ENCODE results near the gene WDFY4.

WDFY4 gene

GRCh38 chr10:48748573-48748972 is 63.9 kb downstream of the WDFY4 start:
- no peak for DNase-seq (ENCODE audit: low read depth)

DNA sequence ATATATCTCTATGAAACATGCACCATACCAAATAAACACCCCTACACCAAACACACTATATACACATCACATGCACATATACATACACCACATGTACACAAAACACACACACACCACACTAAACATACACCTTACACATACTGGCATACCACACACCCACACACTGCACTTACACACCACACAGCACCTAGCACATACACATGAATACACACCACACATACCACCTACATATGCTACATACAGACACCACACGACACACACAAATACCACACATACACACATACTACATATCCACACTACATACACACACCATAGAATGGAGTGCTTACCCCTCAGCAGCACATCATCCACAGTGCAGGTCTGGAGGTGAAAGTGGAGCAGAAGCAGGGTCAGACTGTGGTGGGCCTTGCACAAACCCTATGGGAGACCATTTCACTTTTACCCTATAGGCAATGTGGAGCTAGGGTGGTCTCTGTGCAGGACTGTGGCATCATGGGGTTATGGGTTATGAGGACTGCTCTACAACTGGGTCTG is 64.6 kb downstream of the WDFY4 start:
- DNase-seq (ENCODE audit: low read depth) = no peak

- DNase-seq (ENCODE audit: low read depth) = no peak
Observed at GRCh38 chr10:48750019-48750418, 65.3 kb downstream of the WDFY4 start.

GRCh38 chr10:48750991-48751390 is 66.3 kb downstream of the WDFY4 start:
- no peak for DNase-seq (ENCODE audit: low read depth)

GRCh38 chr10:48751730-48752129 is 67.1 kb downstream of the WDFY4 start:
- DNase-seq (ENCODE audit: low read depth) = no peak

- no peak for DNase-seq (ENCODE audit: low read depth)
Observed at GRCh38 chr10:48758411-48758810, 73.7 kb downstream of the WDFY4 start.

GRCh38 chr10:48759113-48759901 is 74.6 kb downstream of the WDFY4 start:
- no peak for DNase-seq (ENCODE audit: low read depth)

DNA sequence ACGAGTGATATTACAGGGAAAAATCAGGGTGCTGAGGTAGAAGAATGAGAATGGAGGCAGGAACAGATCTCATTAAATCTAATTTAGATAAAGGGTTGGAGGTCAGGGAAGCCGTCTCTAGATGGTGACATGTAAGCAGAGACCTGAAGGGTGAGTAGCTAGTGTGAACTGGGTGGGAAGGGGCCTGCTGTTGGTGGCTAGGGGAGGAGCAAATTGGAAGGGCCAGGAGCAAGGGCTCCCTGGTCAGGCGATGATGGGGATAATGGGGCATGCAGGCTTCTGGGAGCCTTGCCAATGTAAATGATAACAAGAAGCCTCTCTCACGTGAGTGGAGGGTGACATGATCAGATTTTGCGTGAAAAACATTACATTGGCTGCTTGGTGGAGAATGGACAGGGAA is 76.3 kb downstream of the WDFY4 start:
- no peak for DNase-seq (ENCODE audit: low read depth)

- no peak for DNase-seq (ENCODE audit: low read depth)
Observed at GRCh38 chr10:48762064-48763042, 77.7 kb downstream of the WDFY4 start.

DNA sequence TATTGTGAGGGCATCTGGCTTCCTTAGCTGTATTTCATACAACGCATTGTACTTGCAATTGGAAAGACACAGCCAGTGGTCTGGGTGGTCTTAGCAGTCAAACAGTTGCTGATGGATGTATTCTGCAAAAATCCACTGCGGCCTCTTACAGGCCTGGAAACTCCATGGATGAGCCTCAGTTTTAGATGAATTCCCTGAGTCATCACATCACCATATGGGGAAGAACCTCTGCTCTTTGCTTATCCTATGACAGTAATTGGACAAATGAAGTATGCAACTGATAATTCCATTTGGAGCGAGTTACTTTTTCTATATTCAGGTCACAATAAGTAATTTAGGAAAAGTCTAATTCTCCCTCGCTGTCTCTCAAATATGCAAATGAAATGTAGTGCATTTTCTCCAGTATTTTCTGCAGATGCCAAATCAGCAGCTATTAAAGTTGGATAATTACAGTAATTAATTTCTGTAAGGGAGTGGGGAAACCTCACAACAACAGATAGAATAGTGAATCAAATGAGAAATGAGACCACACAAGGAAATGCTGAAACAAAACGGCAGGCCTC is 78.8 kb downstream of the WDFY4 start:
- DNase-seq (ENCODE audit: low read depth) = no peak

DNA sequence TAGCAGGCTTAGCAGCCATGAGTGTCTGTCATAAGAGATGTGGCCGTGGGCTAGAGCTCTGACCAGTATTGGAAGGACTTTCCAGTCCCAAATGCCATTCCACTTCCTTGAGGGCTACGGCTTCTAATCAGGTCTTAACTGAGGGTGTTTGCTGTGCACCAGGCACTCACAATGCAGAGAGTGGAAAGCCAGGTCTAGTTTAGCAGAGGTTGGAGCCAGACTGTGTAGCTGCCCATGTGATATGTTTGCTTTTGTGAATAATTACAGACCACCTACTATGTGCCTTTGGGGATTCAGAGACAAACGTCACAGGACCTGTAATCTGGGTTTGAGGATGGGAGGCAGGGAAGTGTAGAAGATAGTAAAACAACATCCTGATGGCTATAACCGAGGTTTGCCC is 79.8 kb downstream of the WDFY4 start:
- no peak for DNase-seq (ENCODE audit: low read depth)

GRCh38 chr10:48765039-48765438 is 80.4 kb downstream of the WDFY4 start:
- DNase-seq (ENCODE audit: low read depth) = no peak

DNA sequence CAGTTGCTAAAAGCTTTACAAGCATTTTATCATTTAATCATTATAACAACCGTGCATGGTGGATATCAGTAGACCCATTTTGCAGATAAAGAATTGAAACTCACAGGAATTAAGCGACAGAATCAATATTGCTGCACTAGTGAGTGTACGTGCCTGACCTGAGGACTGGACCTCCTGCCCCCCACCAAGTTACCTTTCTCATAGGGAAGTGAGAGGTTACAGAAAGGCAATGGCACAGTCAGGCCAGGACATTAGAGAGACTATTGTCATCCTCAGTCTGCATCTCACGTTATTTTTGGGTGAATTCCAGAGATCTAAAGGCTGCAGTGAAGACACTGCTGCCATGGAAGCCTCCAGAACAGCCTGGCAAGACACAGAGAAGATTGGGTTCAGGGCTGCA is 80.9 kb downstream of the WDFY4 start:
- no peak for DNase-seq (ENCODE audit: low read depth)

- no peak for DNase-seq (ENCODE audit: low read depth)
Observed at GRCh38 chr10:48767373-48768143, 82.9 kb downstream of the WDFY4 start.

DNA sequence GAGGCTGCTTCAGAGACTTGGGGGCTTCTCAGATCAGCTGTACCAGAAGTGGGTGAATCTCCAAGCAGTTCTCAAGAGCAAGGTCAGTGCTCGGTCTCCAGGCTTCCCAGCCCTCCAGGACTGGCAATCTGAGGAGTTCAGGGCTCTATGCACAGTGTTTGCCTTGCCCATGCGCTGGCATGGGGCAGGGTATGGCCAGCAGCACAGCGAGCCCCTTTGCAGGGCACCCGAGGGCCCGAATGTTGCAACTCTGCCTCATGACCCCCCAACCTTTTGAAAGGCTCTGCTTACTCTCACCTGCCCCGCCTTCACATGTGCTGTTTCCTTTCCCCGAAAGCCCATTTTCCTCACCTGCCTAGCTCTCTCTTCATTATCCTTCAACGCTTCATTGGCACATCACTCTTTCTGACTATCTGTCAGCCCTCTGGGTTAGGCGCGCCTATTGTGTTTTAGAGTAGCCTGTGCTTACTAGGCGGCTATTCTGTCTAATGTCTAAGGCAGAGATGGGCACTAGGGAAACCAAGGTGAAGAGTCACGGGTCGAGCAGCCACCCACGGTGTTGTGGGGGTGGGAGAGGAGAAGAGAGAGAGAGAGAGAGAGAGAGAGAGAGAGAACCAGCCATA is 83.6 kb downstream of the WDFY4 start:
- DNase-seq (ENCODE audit: low read depth) = no peak

DNA sequence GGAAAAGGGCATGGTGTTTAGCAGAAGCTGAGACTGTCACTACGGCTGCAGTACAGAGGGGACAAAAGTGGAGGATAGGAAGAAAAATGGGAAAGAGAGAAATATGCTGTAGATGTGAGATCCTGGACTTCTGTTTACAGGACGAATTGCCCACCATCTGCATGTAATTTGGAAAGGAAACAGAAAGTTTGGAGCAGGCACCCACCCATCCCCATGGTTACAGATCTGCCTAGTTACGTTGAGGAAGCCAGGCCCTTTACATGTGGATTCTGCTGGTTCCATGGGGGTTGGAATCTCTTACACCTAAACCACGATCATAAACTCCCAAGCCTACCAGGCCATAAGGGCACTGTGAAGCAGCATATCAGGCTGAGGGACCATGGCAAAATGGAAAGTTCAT is 84.3 kb downstream of the WDFY4 start:
- DNase-seq (ENCODE audit: low read depth) = no peak

DNA sequence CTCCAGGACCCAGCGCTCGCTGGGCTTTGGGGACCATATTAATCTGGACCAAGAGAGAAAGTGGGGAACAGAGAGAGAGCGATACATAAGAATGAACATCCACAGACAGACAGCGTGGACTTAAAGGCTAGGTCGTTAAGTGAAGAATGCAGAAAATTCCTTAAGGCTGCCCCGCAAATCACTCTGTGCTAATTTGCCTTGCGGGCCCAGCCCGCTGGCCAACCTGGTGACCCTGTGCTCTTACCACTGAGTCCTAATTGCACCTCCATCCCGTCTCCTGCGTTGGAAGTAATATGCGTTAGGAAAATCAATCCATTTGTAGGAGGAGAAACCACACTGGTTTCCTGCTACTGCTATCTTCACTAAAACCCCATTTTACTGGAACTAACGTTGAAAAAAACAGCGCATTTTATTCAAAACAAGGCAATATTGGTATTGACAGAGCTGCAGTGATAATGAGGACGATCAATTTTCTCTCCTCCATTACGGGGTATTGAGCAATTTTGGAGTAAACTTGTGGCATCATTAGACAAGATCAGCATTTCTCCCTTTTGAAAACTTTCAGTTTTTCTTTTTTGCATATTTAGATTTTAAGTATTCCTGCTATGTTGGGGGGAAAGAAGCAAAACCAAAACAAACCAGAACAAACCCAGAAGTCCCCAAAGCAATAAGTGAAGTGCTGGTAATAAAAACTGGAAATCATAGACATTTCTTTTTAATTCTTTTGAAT is 85.2 kb downstream of the WDFY4 start:
- no peak for DNase-seq (ENCODE audit: low read depth)

GRCh38 chr10:48770561-48771089 is 86.0 kb downstream of the WDFY4 start:
- DNase-seq (ENCODE audit: low read depth) = no peak

DNA sequence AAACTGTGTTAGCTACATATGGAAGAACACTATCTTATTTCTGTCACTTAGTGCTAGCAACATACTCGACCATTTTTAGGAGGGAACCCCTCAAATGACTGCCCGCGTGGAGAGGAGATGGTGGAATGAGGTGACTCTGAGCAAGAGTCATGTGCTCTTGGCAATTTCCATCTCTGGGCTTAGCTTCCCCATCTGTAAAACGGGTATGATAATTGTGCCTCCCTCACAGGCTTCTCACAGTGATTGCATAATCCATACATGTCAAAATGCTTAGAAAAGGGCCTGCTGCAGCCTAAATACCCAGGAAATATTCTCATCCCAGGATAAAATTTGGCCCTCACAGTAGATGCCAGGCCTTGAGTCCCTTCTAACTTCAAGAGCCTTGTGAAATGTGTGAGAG is 86.6 kb downstream of the WDFY4 start:
- no peak for DNase-seq (ENCODE audit: low read depth)

- no peak for DNase-seq (ENCODE audit: low read depth)
Observed at GRCh38 chr10:48772059-48772458, 87.4 kb downstream of the WDFY4 start.
